Spleen (tissue), 7 donors: ENCODE results near the gene TEDC1.

Experiments used
- POLR2A ChIP-seq, 3 donors: fragments of 450-650 bp; IDR thresholded peaks; one replicate each; pipeline ENCODE4 v1.5.1; 2017; ENCODE audit warnings: antibody characterized with exemption in 3 of 3, mild to moderate bottlenecking in 1 of 3
- TF ChIP-seq, protein P1 (sequence below), 11 experiments: fragments of 200-600 bp in 7 of 11; fragments of 450-650 bp in 4 of 11; sonication (generic) in 4 of 11; IDR thresholded peaks in 8 of 11; conservative IDR thresholded peaks in 3 of 11; 1 replicate in 7 of 11; 2 replicates in 4 of 11; pipeline versions ENCODE4 v1.4.0 to v1.8.0; 2016 to 2021; ENCODE audit warnings: antibody characterized with exemption in 11 of 11, inconsistent platforms in 4 of 11, mild to moderate bottlenecking in 1 of 11
- donor health status: DM: no; HTN: no; CAD: no; lungs with moderate emphysema.
- donor health status: DM: no; HTN: no; CAD: no.
- donor health status: DM: no; HTN: no; CAD: no.

- TF ChIP-seq, protein P1, sequence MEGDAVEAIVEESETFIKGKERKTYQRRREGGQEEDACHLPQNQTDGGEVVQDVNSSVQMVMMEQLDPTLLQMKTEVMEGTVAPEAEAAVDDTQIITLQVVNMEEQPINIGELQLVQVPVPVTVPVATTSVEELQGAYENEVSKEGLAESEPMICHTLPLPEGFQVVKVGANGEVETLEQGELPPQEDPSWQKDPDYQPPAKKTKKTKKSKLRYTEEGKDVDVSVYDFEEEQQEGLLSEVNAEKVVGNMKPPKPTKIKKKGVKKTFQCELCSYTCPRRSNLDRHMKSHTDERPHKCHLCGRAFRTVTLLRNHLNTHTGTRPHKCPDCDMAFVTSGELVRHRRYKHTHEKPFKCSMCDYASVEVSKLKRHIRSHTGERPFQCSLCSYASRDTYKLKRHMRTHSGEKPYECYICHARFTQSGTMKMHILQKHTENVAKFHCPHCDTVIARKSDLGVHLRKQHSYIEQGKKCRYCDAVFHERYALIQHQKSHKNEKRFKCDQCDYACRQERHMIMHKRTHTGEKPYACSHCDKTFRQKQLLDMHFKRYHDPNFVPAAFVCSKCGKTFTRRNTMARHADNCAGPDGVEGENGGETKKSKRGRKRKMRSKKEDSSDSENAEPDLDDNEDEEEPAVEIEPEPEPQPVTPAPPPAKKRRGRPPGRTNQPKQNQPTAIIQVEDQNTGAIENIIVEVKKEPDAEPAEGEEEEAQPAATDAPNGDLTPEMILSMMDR (IDR thresholded peaks at IDR 0.05 in 8 of 11, conservative IDR thresholded peaks at IDR 0.05 in 3 of 11), result no peak
- no peak for TF ChIP-seq POLR2A (IDR thresholded peaks at IDR 0.05)
These were observed 39.4 kb downstream of the TEDC1 start for GRCh38 chr14:105530285-105531087.
